Gastrocnemius medialis (tissue), 4 donors: ENCODE measurements around the gene TMCC3.

Source experiments
- CTCF ChIP-seq, 5 experiments: fragments of 450-650 bp in 3 of 5; fragments of 200-600 bp in 2 of 5; sonication (generic) in 2 of 5; IDR thresholded peaks in 4 of 5; conservative IDR thresholded peaks in 1 of 5; 1 replicate in 4 of 5; 2 replicates in 1 of 5; pipeline ENCODE4 v1.5.1; 2016 to 2019; ENCODE audit warnings: antibody characterized with exemption in 5 of 5, mild to moderate bottlenecking in 3 of 5, moderate library complexity in 3 of 5
- POLR2A ChIP-seq, 2 donors: fragments of 450-650 bp; IDR thresholded peaks; one replicate each; pipeline ENCODE4 v1.6.1; 2017; ENCODE audit warnings: antibody characterized with exemption in 2 of 2, mild to moderate bottlenecking in 2 of 2, moderate library complexity in 2 of 2

GRCh38 chr12:94631058-94631457, 19.3 kb downstream of the TMCC3 start:
- no peak for TF ChIP-seq CTCF (IDR thresholded peaks at IDR 0.05 in 4 of 5, conservative IDR thresholded peaks at IDR 0.05 in 1 of 5)
- TF ChIP-seq POLR2A (IDR thresholded peaks at IDR 0.05) = no peak
